NT2/D1 (cell line): ENCODE measurements around the gene LRRC26.

Experiments
- SUZ12 ChIP-seq: IDR thresholded peaks from 2 replicates; pipeline ENCODE4 v1.6.1; 2011; ENCODE audit not compliant: insufficient read length, insufficient read depth; ENCODE audit errors: extremely low read depth
- YY1 ChIP-seq: IDR thresholded peaks from 2 replicates; pipeline ENCODE4 v1.6.1; 2011; ENCODE audit not compliant: insufficient read length, insufficient read depth
- ZNF274 ChIP-seq: IDR thresholded peaks from 2 replicates; pipeline ENCODE4 v1.6.1; 2011; ENCODE audit warnings: mild to moderate bottlenecking, low read depth, low read length

- TF ChIP-seq SUZ12 (no peak), YY1 (no peak), ZNF274 (no peak)
Measured at GRCh38 chr9:137141050-137141810, 28.6 kb downstream of the LRRC26 start.
